IMR-90 (cell line): Measurements from ENCODE around the gene ZNF3. TPM values are rescaled to one million over a fixed set of nuclear protein-coding genes. Genes with fewer than 3 reads are reported as not detected.

Experiments
- ATAC-seq: fragments of 200-7000 bp; cut with Tn5 transposase; 2 replicates; pipeline ENCODE4 v1.9.1; 2020; ENCODE audit warnings: low read depth, mild to moderate bottlenecking, moderate library complexity
- Bru-seq: library from RNA; stranded (reverse); fragments of 400-500 nt; gene quantifications from one replicate; lab custom pipeline; 2021; lab: Mats Ljungman, UMichigan
- BruChase-seq, 2 experiments: library from RNA; stranded (reverse); fragments of 400-500 nt; gene quantifications; one replicate each; lab custom pipeline; 2021; lab: Mats Ljungman, UMichigan
- BruUV-seq: library from RNA; stranded (reverse); fragments of 400-500 nt; replicated peaks from 2 replicates; lab custom pipeline; 2021; lab: Mats Ljungman, UMichigan
- CTCF ChIA-PET: fragments of 300-600 bp; formaldehyde crosslinking; extraction: SDS; loops from one replicate; lab custom pipeline; 2021; ENCODE audit warnings: antibody characterized with exemption; lab: Yijun Ruan, JAX
- POLR2A ChIA-PET: fragments of 300-600 bp; sonication (Branson Sonifier 250); formaldehyde crosslinking; loops from one replicate; lab custom pipeline; 2022; ENCODE audit warnings: antibody characterized with exemption; ENCODE audit not compliant: unreplicated experiment; lab: Charles Lee
- DNase-seq: peaks from one replicate; pipeline ENCODE4 v3.0.0; 2013
- H2AFZ ChIP-seq: replicated peaks from 2 replicates; pipeline ENCODE3; 2013; ENCODE audit warnings: low read length, mild to moderate bottlenecking; ENCODE audit not compliant: poor library complexity
- H2AK5ac ChIP-seq: 2 replicates; pipeline ENCODE4 v1.6.1; 2013; ENCODE audit warnings: low read depth, low read length, inconsistent platforms
- H2AK9ac ChIP-seq: replicated peaks from 2 replicates; pipeline ENCODE3; 2013; ENCODE audit warnings: mild to moderate bottlenecking, low read depth, low read length, moderate library complexity; ENCODE audit not compliant: poor library complexity
- H2BK120ac ChIP-seq: 2 replicates; pipeline ENCODE4 v1.6.1; 2013; ENCODE audit warnings: low read depth, low read length, inconsistent platforms
- H2BK15ac ChIP-seq: 3 replicates; pipeline ENCODE4 v1.6.1; 2013; ENCODE audit warnings: low read depth, low read length, inconsistent platforms
- H2BK20ac ChIP-seq: 2 replicates; pipeline ENCODE4 v1.6.1; 2013; ENCODE audit warnings: low read depth, mild to moderate bottlenecking, inconsistent platforms, low read length, moderate library complexity
- H2BK5ac ChIP-seq: 2 replicates; pipeline ENCODE4 v1.6.1; 2013; ENCODE audit warnings: mild to moderate bottlenecking, low read depth, low read length, inconsistent platforms; ENCODE audit not compliant: poor library complexity, severe bottlenecking
- H3K14ac ChIP-seq: replicated peaks from 2 replicates; pipeline ENCODE4 v1.6.1; 2013; ENCODE audit warnings: low read depth, low read length, inconsistent platforms
- H3K18ac ChIP-seq: 2 replicates; pipeline ENCODE4 v1.6.1; 2013; ENCODE audit warnings: low read depth, low read length, control low read depth
- H3K23ac ChIP-seq: 2 replicates; pipeline ENCODE4 v1.6.1; 2013; ENCODE audit warnings: low read depth, low read length, inconsistent platforms
- H3K27ac ChIP-seq: 2 replicates; pipeline ENCODE4 v1.5.1; 2013; ENCODE audit warnings: mild to moderate bottlenecking, control low read depth, low read length; ENCODE audit not compliant: insufficient read depth
- H3K27me3 ChIP-seq: 2 replicates; pipeline ENCODE4 v1.6.1; 2013; ENCODE audit warnings: low read length; ENCODE audit not compliant: control insufficient read depth, insufficient read depth
- H3K36me3 ChIP-seq: 2 replicates; pipeline ENCODE4 v1.6.1; 2013; ENCODE audit warnings: low read length, mixed read lengths; ENCODE audit not compliant: control insufficient read depth, insufficient read depth
- H3K4ac ChIP-seq: 2 replicates; pipeline ENCODE4 v1.6.1; 2013; ENCODE audit warnings: low read depth, low read length, inconsistent platforms
- H3K4me1 ChIP-seq: 2 replicates; pipeline ENCODE4 v1.6.1; 2013; ENCODE audit warnings: low read length, mixed read lengths; ENCODE audit not compliant: control insufficient read depth, insufficient read depth
- H3K4me2 ChIP-seq: 2 replicates; pipeline ENCODE4 v1.6.1; 2013; ENCODE audit warnings: low read depth, mild to moderate bottlenecking, control low read depth, low read length, moderate library complexity
- H3K4me3 ChIP-seq: 2 replicates; pipeline ENCODE4 v1.5.1; 2013; ENCODE audit warnings: low read depth, mild to moderate bottlenecking, control low read depth, low read length, moderate library complexity; ENCODE audit not compliant: insufficient read depth
- H3K56ac ChIP-seq: 2 replicates; pipeline ENCODE4 v1.6.1; 2013; ENCODE audit warnings: low read length, inconsistent platforms; ENCODE audit not compliant: insufficient read depth; ENCODE audit errors: extremely low read depth
- H3K79me1 ChIP-seq, 2 experiments: 2 replicates each; pipeline ENCODE4 v1.6.1; 2013; ENCODE audit warnings: low read length in 2 of 2, inconsistent platforms in 1 of 2, low read depth in 1 of 2
- H3K9ac ChIP-seq: 2 replicates; pipeline ENCODE4 v1.6.1; 2013; ENCODE audit warnings: low read depth, low read length, control low read depth
- H3K9me1 ChIP-seq: 2 replicates; pipeline ENCODE4 v1.6.1; 2013; ENCODE audit warnings: low read length, inconsistent platforms; ENCODE audit not compliant: insufficient read depth
- H3K9me3 ChIP-seq: 2 replicates; pipeline ENCODE4 v1.6.1; 2013; ENCODE audit warnings: low read length; ENCODE audit not compliant: control insufficient read depth, insufficient read depth
- H4K20me1 ChIP-seq: 2 replicates; pipeline ENCODE4 v1.6.1; 2013; ENCODE audit warnings: low read length, inconsistent platforms; ENCODE audit not compliant: insufficient read depth
- H4K5ac ChIP-seq: 2 replicates; pipeline ENCODE4 v1.6.1; 2013; ENCODE audit warnings: mild to moderate bottlenecking, low read depth, low read length, control low read depth
- H4K8ac ChIP-seq, 2 experiments: 2 replicates each; pipeline ENCODE4 v1.6.1; 2013; ENCODE audit warnings: low read depth in 2 of 2, low read length in 2 of 2, control low read depth in 1 of 2, inconsistent platforms in 1 of 2
- H4K91ac ChIP-seq: 2 replicates; pipeline ENCODE4 v1.6.1; 2013; ENCODE audit warnings: low read depth, low read length, inconsistent platforms; ENCODE audit not compliant: insufficient read depth
- BHLHE40 ChIP-seq: fragments of 150-350 bp; IDR thresholded peaks from 2 replicates; pipeline ENCODE4 v1.6.1; 2016; ENCODE audit warnings: mild to moderate bottlenecking, low read depth, low read length
- CEBPB ChIP-seq: IDR thresholded peaks from 2 replicates; pipeline ENCODE4 v1.6.1; 2012; ENCODE audit warnings: low read depth, low read length, improper control_type of control experiment
- CHD1 ChIP-seq: IDR thresholded peaks from 2 replicates; pipeline ENCODE4 v1.6.1; 2012; ENCODE audit warnings: low read depth, low read length, improper control_type of control experiment
- ELK1 ChIP-seq: fragments of 150-350 bp; IDR thresholded peaks from 2 replicates; pipeline ENCODE4 v1.6.1; 2016; ENCODE audit warnings: low read depth, mild to moderate bottlenecking, low read length, moderate library complexity, borderline replicate concordance
- MAFK ChIP-seq: IDR thresholded peaks from 2 replicates; pipeline ENCODE4 v1.6.1; 2012; ENCODE audit warnings: low read depth, low read length, improper control_type of control experiment
- MAZ ChIP-seq: IDR thresholded peaks from 2 replicates; pipeline ENCODE4 v1.6.1; 2012; ENCODE audit warnings: low read depth, mild to moderate bottlenecking, low read length, improper control_type of control experiment, moderate library complexity, borderline replicate concordance
- MXI1 ChIP-seq: IDR thresholded peaks from 2 replicates; pipeline ENCODE4 v1.6.1; 2012; ENCODE audit warnings: low read depth, mild to moderate bottlenecking, low read length, moderate library complexity, borderline replicate concordance
- NFE2L2 ChIP-seq: fragments of 150-350 bp; IDR thresholded peaks from 2 replicates; pipeline ENCODE4 v1.6.1; 2016; ENCODE audit warnings: low read depth, mild to moderate bottlenecking, low read length
- POLR2A ChIP-seq: IDR thresholded peaks from 2 replicates; pipeline ENCODE4 v1.6.1; 2012; ENCODE audit warnings: mild to moderate bottlenecking, low read depth, low read length
- RAD21 ChIP-seq: IDR thresholded peaks from 2 replicates; pipeline ENCODE4 v1.6.1; 2012; ENCODE audit warnings: low read length, improper control_type of control experiment
- RCOR1 ChIP-seq: IDR thresholded peaks from 2 replicates; pipeline ENCODE4 v1.6.1; 2012; ENCODE audit warnings: mild to moderate bottlenecking, low read length, improper control_type of control experiment; ENCODE audit not compliant: insufficient replicate concordance
- RFX5 ChIP-seq: IDR thresholded peaks from 2 replicates; pipeline ENCODE4 v1.8.0; 2012; ENCODE audit warnings: low read depth, mild to moderate bottlenecking, low read length, moderate library complexity
- SMC3 ChIP-seq: fragments of 150-350 bp; IDR thresholded peaks from 2 replicates; pipeline ENCODE4 v1.6.1; 2016; ENCODE audit warnings: low read depth, mild to moderate bottlenecking, antibody characterized with exemption, low read length, moderate library complexity
- USF2 ChIP-seq: fragments of 150-350 bp; IDR thresholded peaks from 2 replicates; pipeline ENCODE4 v1.6.1; 2017; ENCODE audit warnings: mild to moderate bottlenecking, antibody characterized with exemption, low read length, low read depth
- WGBS, 2 experiments: methylation state at CpG; one replicate each; pipeline versions ENCODE4 v1.1.5 to v1.1.7; 2013; ENCODE audit warnings: missing lambda C conversion rate in 2 of 2; ENCODE audit not compliant: insufficient read length in 1 of 2; ENCODE audit errors: extremely low coverage in 2 of 2; 5-methylcytosine and 5-hydroxymethylcytosine counted together
- dilution Hi-C: fragments of 300-500 bp; cut with HindIII; formaldehyde crosslinking; loops from one replicate; pipeline ENCODE4 v1.14.3; 2018; ENCODE audit warnings: low sequenced_read_pairs; ENCODE audit not compliant: unreplicated experiment
- in situ Hi-C: fragments of 300-500 bp; cut with MboI; formaldehyde crosslinking; loops from 3 replicates; pipeline ENCODE4 v1.14.3; 2019; ENCODE audit warnings: low sequenced_read_pairs, inconsistent platforms, mixed read lengths
- intact Hi-C: fragments of 100-400 bp; cut with micrococcal nuclease; formaldehyde crosslinking; loops from 2 replicates; pipeline ENCODE4 v1.10.0; 2022
- long read RNA-seq: library from polyadenylated mRNA; unstranded; transcript quantifications from one replicate; pipeline ENCODE4 v2.0.0, GENCODE V29; 2021; ENCODE audit not compliant: unreplicated experiment
- polyA plus RNA-seq, 3 experiments: library from polyadenylated mRNA; depleted of rRNA; stranded (reverse); fragments of >200 nt; gene quantifications; 2 replicates each; pipeline ENCODE4 v1.2.3, GENCODE V29; 2012; ENCODE audit warnings: low replicate concordance in 1 of 3
- total RNA-seq: library from RNA; depleted of rRNA; stranded (reverse); fragments of >200 nt; gene quantifications from 2 replicates; pipeline ENCODE4 v1.2.3, GENCODE V29; 2012; rRNA removed

Gene ZNF3
- total RNA-seq, result 30.8 and 33.1 TPM in 2 replicates
- polyA plus RNA-seq (2012; rRNA removed), result 20.4 and 24.8 TPM in 2 replicates
- polyA plus RNA-seq (2012; cell fraction: cytosol; rRNA removed), result 4.7 and 6.3 TPM in 2 replicates
- 55.3 and 172 TPM in 2 replicates for polyA plus RNA-seq (2012; cell fraction: nucleus; rRNA removed; ENCODE audit: low replicate concordance)
- Bru-seq, nascent RNA, result percentile 87 among the genes with signal in this experiment
- BruChase-seq, experiment 1, labeled RNA remaining after a 6-hour chase, result percentile 89 among the genes with signal in this experiment
- BruChase-seq, experiment 2, labeled RNA remaining after a 2-hour chase, result percentile 84 among the genes with signal in this experiment
- long read RNA-seq, transcript ZNF3-204 (4 exons, 595 nt), result minor isoform, 8 of 66 reads
- long read RNA-seq, transcript ZNF3-202 (6 exons, 2,799 nt), result major isoform, 22 of 66 reads
- long read RNA-seq, transcript ZNF3-207 (5 exons, 2,718 nt), result minor isoform, 5 of 66 reads
- long read RNA-seq, partial matches to known transcripts, result 2 of 66 reads
- long read RNA-seq, other reads (novel, unspliced or antisense), result 26 of 66 reads

GRCh38 chr7:100081535-100082102, at the start of gene ZNF3:
ZNF3 (minus strand) TSS chr7:100081723; CDS start chr7:100077357, 4,366 bp downstream.
- Histone ChIP-seq H3K56ac (peak within 1 kb of the TSS; percentile 83), H3K4me1 (peaks cover 9% of the 10 kb centered on the region), H2AK9ac (peak within 1 kb of the TSS; percentile 99), H3K9me1 (peaks cover 9% of the 10 kb centered on the region), H3K9me3 (peaks cover 1% of the 10 kb centered on the region; the same call in 1 of the 2 replicates), H2BK20ac (peak within 1 kb of the TSS; percentile 57; the same call in 1 of the 2 replicates), H2BK5ac (peak within 1 kb of the TSS; percentile 78), H3K9ac (peak within 1 kb of the TSS; percentile 87), H3K36me3 (peaks cover 24% of the 10 kb centered on the region), H3K14ac (peak within 1 kb of the TSS; percentile 91), H4K20me1 (peaks cover 21% of the 10 kb centered on the region), H2BK120ac (peak within 1 kb of the TSS; percentile 82), H4K5ac (peak within 1 kb of the TSS; percentile 76), H4K91ac (peak within 1 kb of the TSS; percentile 93), H3K4me2 (peak within 1 kb of the TSS; percentile 89), H3K27me3 (no peaks in the 10 kb centered on the region), H3K18ac (peak within 1 kb of the TSS; percentile 39; the same call in 1 of the 2 replicates), H3K4me3 (peak within 1 kb of the TSS; percentile 73), H2BK15ac (peak within 1 kb of the TSS; percentile 16), H3K4ac (peak within 1 kb of the TSS; percentile 98), H2AK5ac (peak within 1 kb of the TSS; percentile 84), H2AFZ (peak within 1 kb of the TSS; percentile 97), H3K23ac (peak within 1 kb of the TSS; percentile 73), H3K27ac (peak within 1 kb of the TSS; percentile 87), H4K8ac (peak within 1 kb of the TSS; percentile 36 to 96), H3K79me1 (peaks cover 11 to 35% of the 10 kb centered on the region in 2 experiments)
- intact Hi-C loops (loop anchor here (1.0 kb wide), 1 partner anchor 87 kb away; no protein-coding TSS in a partner anchor), in situ Hi-C loops (no loop called here), dilution Hi-C loops (no loop called here)
- no TSS peak for BruUV-seq
- DNase-seq (peak; percentile 99), ATAC-seq (peak; percentile 90)
- ChIA-PET CTCF (no interaction called here), POLR2A (no interaction called here)
- 0% methylated on average over 4 of the region's 55 CpGs; no CpG with 5 or more reads in 1 of the 2 experiments for WGBS, 2 experiments
- TF ChIP-seq MAZ, result peak; percentile 92; the same call in 1 of the 2 replicates
- peak; percentile 85 for TF ChIP-seq MXI1
- TF ChIP-seq MAFK, result peak; percentile 97
- peak; percentile 73 for TF ChIP-seq SMC3
- TF ChIP-seq CHD1, result no peak
- peak; percentile 67 for TF ChIP-seq BHLHE40
- peak; percentile 54 for TF ChIP-seq USF2
- peak; percentile 73 for TF ChIP-seq RAD21
- TF ChIP-seq POLR2A, result peak; percentile 90
- no peak for TF ChIP-seq ELK1
- TF ChIP-seq NFE2L2, result peak; percentile 92
- no peak for TF ChIP-seq RCOR1
- no peak for TF ChIP-seq RFX5
- TF ChIP-seq CEBPB, result no peak
